B cell (primary cell): ENCODE results near the gene BIN2.

Experiments used
- CTCF ChIP-seq: fragments of 200-600 bp; IDR thresholded peaks from one replicate; pipeline ENCODE4 v1.8.0; 2022; ENCODE audit warnings: antibody characterized with exemption, mild to moderate bottlenecking
- EZH2 ChIP-seq: IDR thresholded peaks from 2 replicates; pipeline ENCODE4 v1.6.1; 2012; ENCODE audit warnings: borderline replicate concordance, low read depth, mild to moderate bottlenecking, moderate library complexity, low read length; ENCODE audit not compliant: insufficient read depth, poor library complexity, severe bottlenecking

- TF ChIP-seq CTCF: no peak
- no peak for TF ChIP-seq EZH2
Measured at GRCh38 chr12:51234530-51234929, 89.4 kb downstream of the BIN2 start.
